CD4-positive, alpha-beta T cell treated with Interferon alpha-2 for 1 hour (primary cell): ENCODE data around the gene ROR1.
"Not testable (repeated sequence)": the region's sequence is repeated elsewhere in the genome, so short reads cannot be mapped to it uniquely, and the experiment has no call there.

Experiments
- DNase-seq, 2 donors: peaks; one replicate each; pipeline ENCODE4 v3.0.0-alpha.2; 2020 to 2022

ROR1 gene

GRCh38 chr1:63759778-63760177 is 14.0 kb upstream of the ROR1 start:
- no peak for DNase-seq

- DNase-seq = no peak
Measured at GRCh38 chr1:63770381-63770780, 3.4 kb upstream of the ROR1 start.

GRCh38 chr1:63772201-63772600 is 1.6 kb upstream of the ROR1 start:
- DNase-seq = no peak

- DNase-seq = no peak
Measured at GRCh38 chr1:63772876-63773275, 941 bp upstream of the ROR1 start.

- no peak for DNase-seq
Measured at GRCh38 chr1:63773496-63773814, 362 bp upstream of the ROR1 start.

GRCh38 chr1:63774617-63775417 is 1.0 kb downstream of the ROR1 start:
- no peak for DNase-seq

- no peak for DNase-seq
Measured at GRCh38 chr1:63775418-63776127, 1.8 kb downstream of the ROR1 start.

- DNase-seq = no peak
Measured at GRCh38 chr1:63777286-63777685, 3.5 kb downstream of the ROR1 start.

- no peak for DNase-seq
Measured at GRCh38 chr1:63777965-63778880, 4.4 kb downstream of the ROR1 start.

GRCh38 chr1:63779338-63780211 is 5.8 kb downstream of the ROR1 start:
- DNase-seq = no peak

GRCh38 chr1:63780565-63780964 is 6.7 kb downstream of the ROR1 start:
- DNase-seq = no peak

GRCh38 chr1:63782982-63783381 is 9.2 kb downstream of the ROR1 start:
- no peak for DNase-seq

GRCh38 chr1:63784083-63784482 is 10.3 kb downstream of the ROR1 start:
- no peak for DNase-seq

GRCh38 chr1:63784489-63785390 is 10.9 kb downstream of the ROR1 start:
- DNase-seq = no peak

- not testable (repeated sequence) for DNase-seq
Measured at GRCh38 chr1:63787270-63787669, 13.5 kb downstream of the ROR1 start.

GRCh38 chr1:63787875-63788274 is 14.1 kb downstream of the ROR1 start:
- no peak for DNase-seq

- no peak for DNase-seq
Measured at GRCh38 chr1:63789856-63790605, 16.2 kb downstream of the ROR1 start.

- no peak for DNase-seq
Measured at GRCh38 chr1:63790989-63791388, 17.2 kb downstream of the ROR1 start.

- DNase-seq = no peak
Measured at GRCh38 chr1:63792152-63792551, 18.3 kb downstream of the ROR1 start.

GRCh38 chr1:63793741-63794240 is 20.0 kb downstream of the ROR1 start:
- DNase-seq = no peak
